HCT116 (cell line): ENCODE results near the gene DEXI. TPM values are rescaled to one million over a fixed set of nuclear protein-coding genes. Genes with fewer than 3 reads are reported as not detected.

Experiments
- ATAC-seq: fragments of 200-7000 bp; cut with Tn5 transposase; 2 replicates; pipeline ENCODE4 v1.9.1; 2020; ENCODE audit warnings: mild to moderate bottlenecking, moderate library complexity
- BruUV-seq: library from RNA; stranded (reverse); fragments of 400-500 nt; replicated peaks from 2 replicates; lab custom pipeline; 2021; lab: Mats Ljungman, UMichigan
- CTCF ChIA-PET: fragments of 300-600 bp; sonication (Branson Sonifier 250); formaldehyde crosslinking; loops from one replicate; lab custom pipeline; 2021; ENCODE audit warnings: antibody characterized with exemption; lab: Charles Lee
- POLR2A ChIA-PET: fragments of 300-600, 350-600 bp; sonication (Branson Sonifier 250); formaldehyde crosslinking; loops from one replicate; lab custom pipeline; 2021; ENCODE audit warnings: antibody characterized with exemption; lab: Charles Lee
- RAD21 ChIA-PET, 2 experiments: fragments of 300-600 bp; sonication (Branson Sonifier 250); formaldehyde crosslinking; loops; one replicate each; lab custom pipeline; 2023; ENCODE audit warnings: low total read pairs in 2 of 2; ENCODE audit not compliant: uncharacterized antibody in 2 of 2, unreplicated experiment in 2 of 2, low non-redundant PET in 1 of 2; lab: Charles Lee
- DNase-seq: peaks from one replicate; pipeline ENCODE4 v3.0.0-alpha.2; 2010; ENCODE audit warnings: low read depth, low spot score
- H2AFZ ChIP-seq: fragments of 200-600 bp; shearing (Covaris generic), sonication (generic); 2 replicates; pipeline ENCODE4 v1.6.1; 2017; ENCODE audit warnings: low read depth, mixed run types, mixed read lengths, antibody characterized with exemption, low read length; ENCODE audit not compliant: poor library complexity, severe bottlenecking
- H3K27ac ChIP-seq: 2 replicates; pipeline ENCODE4 v1.5.1; 2012; ENCODE audit warnings: low read depth, low read length
- H3K27me3 ChIP-seq: fragments of 200-600 bp; sonication (generic); 2 replicates; pipeline ENCODE4 v1.6.1; 2016; ENCODE audit warnings: mixed run types, low read length, mixed read lengths; ENCODE audit not compliant: insufficient read depth
- H3K36me3 ChIP-seq, 2 experiments: fragments of 200-500 bp in 1 of 2; fragments of 200-600 bp in 1 of 2; sonication (Bioruptor generic) in 1 of 2; sonication (generic) in 1 of 2; 2 replicates each; pipeline versions ENCODE4 v1.5.1 to v1.6.1; 2014 to 2016; ENCODE audit warnings: low read length in 2 of 2, inconsistent platforms in 1 of 2, mixed read lengths in 1 of 2, mixed run types in 1 of 2; ENCODE audit not compliant: insufficient read depth in 2 of 2, control insufficient read depth in 1 of 2
- H3K4me1 ChIP-seq, 2 experiments: fragments of 200-600 bp in 1 of 2; sonication (generic) in 1 of 2; 2 replicates each; pipeline versions ENCODE4 v1.5.1 to v1.6.1; 2012 to 2017; ENCODE audit warnings: low read length in 2 of 2, inconsistent platforms in 1 of 2, mild to moderate bottlenecking in 1 of 2, mixed read lengths in 1 of 2, mixed run types in 1 of 2, moderate library complexity in 1 of 2; ENCODE audit not compliant: insufficient read depth in 2 of 2, control insufficient read depth in 1 of 2
- H3K4me2 ChIP-seq: fragments of 200-600 bp; sonication (generic); 2 replicates; pipeline ENCODE4 v1.6.1; 2017; ENCODE audit warnings: mixed run types, low read length, mixed read lengths
- H3K4me3 ChIP-seq, 2 experiments: fragments of 200-600 bp in 1 of 2; sonication (generic) in 1 of 2; replicated peaks in 1 of 2; 2 replicates each; pipeline ENCODE4 v1.5.1; 2011 to 2016; ENCODE audit warnings: low read length in 2 of 2, control low read depth in 1 of 2, low read depth in 1 of 2, mild to moderate bottlenecking in 1 of 2, mixed read lengths in 1 of 2, mixed run types in 1 of 2
- H3K79me2 ChIP-seq: fragments of 200-600 bp; sonication (generic); 2 replicates; pipeline ENCODE4 v1.6.1; 2017; ENCODE audit warnings: mild to moderate bottlenecking, mixed run types, low read length, moderate library complexity, mixed read lengths; ENCODE audit not compliant: insufficient read depth
- H3K9ac ChIP-seq: fragments of 200-600 bp; sonication (generic); 2 replicates; pipeline ENCODE4 v1.6.1; 2016; ENCODE audit warnings: low read length, mixed read lengths
- H3K9me2 ChIP-seq: fragments of 200-600 bp; sonication (generic), shearing (Covaris generic); 2 replicates; pipeline ENCODE4 v1.6.1; 2017; ENCODE audit warnings: mixed run types, mild to moderate bottlenecking, moderate library complexity; ENCODE audit not compliant: insufficient read depth
- H3K9me3 ChIP-seq, 2 experiments: fragments of 200-500 bp in 1 of 2; fragments of 200-600 bp in 1 of 2; sonication (Bioruptor generic) in 1 of 2; sonication (generic) in 1 of 2; 2 replicates each; pipeline ENCODE4 v1.6.1; 2014 to 2017; ENCODE audit warnings: low read length in 2 of 2, mixed read lengths in 2 of 2, inconsistent platforms in 1 of 2, low read depth in 1 of 2, mild to moderate bottlenecking in 1 of 2, mixed run types in 1 of 2, moderate library complexity in 1 of 2; ENCODE audit not compliant: control insufficient read depth in 1 of 2, insufficient read depth in 1 of 2
- H4K20me1 ChIP-seq: fragments of 200-600 bp; sonication (generic), shearing (Covaris generic); 2 replicates; pipeline ENCODE4 v1.6.1; 2017; ENCODE audit warnings: mixed run types, mild to moderate bottlenecking, moderate library complexity; ENCODE audit not compliant: insufficient read depth
- CBX3 ChIP-seq: IDR thresholded peaks from 2 replicates; pipeline ENCODE4 v1.6.1; 2012; ENCODE audit warnings: low read depth
- CEBPB ChIP-seq: IDR thresholded peaks from 2 replicates; pipeline ENCODE4 v1.6.1; 2012; ENCODE audit warnings: low read depth
- EGR1 ChIP-seq: IDR thresholded peaks from 2 replicates; pipeline ENCODE4 v1.6.1; 2012; ENCODE audit warnings: low read depth
- ELF1 ChIP-seq: IDR thresholded peaks from 2 replicates; pipeline ENCODE4 v1.6.1; 2012; ENCODE audit warnings: low read depth, borderline replicate concordance
- EZH2 ChIP-seq: fragments of 200-600 bp; sonication (generic); IDR thresholded peaks from 2 replicates; pipeline ENCODE4 v1.6.1; 2017; ENCODE audit warnings: antibody characterized with exemption, mixed run types
- EZH2phosphoT487 ChIP-seq: fragments of 200-600 bp; IDR thresholded peaks from 2 replicates; pipeline ENCODE4 v1.6.1; 2018; ENCODE audit warnings: antibody characterized with exemption, borderline replicate concordance
- POLR2A ChIP-seq: IDR thresholded peaks from 2 replicates; pipeline ENCODE4 v1.7.0; 2011; ENCODE audit warnings: borderline replicate concordance; ENCODE audit not compliant: insufficient read depth, insufficient read length; ENCODE audit errors: extremely low read depth
- POLR2AphosphoS5 ChIP-seq: IDR thresholded peaks from 2 replicates; pipeline ENCODE4 v1.6.1; 2011; ENCODE audit warnings: mild to moderate bottlenecking, low read depth, low read length, moderate library complexity
- SP1 ChIP-seq: IDR thresholded peaks from 2 replicates; pipeline ENCODE4 v1.6.1; 2012; ENCODE audit warnings: low read depth
- SRF ChIP-seq: IDR thresholded peaks from 2 replicates; pipeline ENCODE4 v1.6.1; 2012; ENCODE audit warnings: low read depth
- TCF7L2 ChIP-seq: IDR thresholded peaks from 2 replicates; pipeline ENCODE4 v1.7.0; 2011; ENCODE audit warnings: borderline replicate concordance, inconsistent platforms; ENCODE audit not compliant: insufficient read depth, insufficient read length; ENCODE audit errors: extremely low read depth
- ZNF274 ChIP-seq: fragments of 200-500 bp; sonication (Bioruptor generic); IDR thresholded peaks from 2 replicates; pipeline ENCODE4 v1.6.1; 2014; ENCODE audit warnings: mild to moderate bottlenecking, low read depth, low read length, inconsistent platforms
- intact Hi-C: fragments of 100-400 bp; cut with micrococcal nuclease; formaldehyde crosslinking; loops from 2 replicates; pipeline ENCODE4 v1.10.0; 2022
- total RNA-seq: library from RNA; stranded (reverse); gene quantifications from one replicate; pipeline ENCODE4 v1.2.1, GENCODE V29; 2021; ENCODE audit not compliant: unreplicated experiment
- TF ChIP-seq, protein P1 (sequence below), 3 experiments: fragments of 200-600 bp in 1 of 3; sonication (generic) in 1 of 3; IDR thresholded peaks in 2 of 3; conservative IDR thresholded peaks in 1 of 3; 2 replicates each; pipeline ENCODE4 v1.5.1; 2012 to 2017; ENCODE audit warnings: low read depth in 2 of 3, low read length in 2 of 3, antibody characterized with exemption in 1 of 3, borderline replicate concordance in 1 of 3, control low read depth in 1 of 3, mild to moderate bottlenecking in 1 of 3, mixed read lengths in 1 of 3, mixed run types in 1 of 3, moderate library complexity in 1 of 3; ENCODE audit not compliant: insufficient read depth in 1 of 3
- TF ChIP-seq, protein P2 (sequence below): IDR thresholded peaks from 2 replicates; pipeline ENCODE4 v1.6.1; 2012
- TF ChIP-seq, protein P3 (sequence below): IDR thresholded peaks from 2 replicates; pipeline ENCODE4 v1.6.1; 2012; ENCODE audit warnings: low read depth

Gene DEXI
- total RNA-seq, 1 experiment from 2014 or later, result 37.8 TPM

DNA sequence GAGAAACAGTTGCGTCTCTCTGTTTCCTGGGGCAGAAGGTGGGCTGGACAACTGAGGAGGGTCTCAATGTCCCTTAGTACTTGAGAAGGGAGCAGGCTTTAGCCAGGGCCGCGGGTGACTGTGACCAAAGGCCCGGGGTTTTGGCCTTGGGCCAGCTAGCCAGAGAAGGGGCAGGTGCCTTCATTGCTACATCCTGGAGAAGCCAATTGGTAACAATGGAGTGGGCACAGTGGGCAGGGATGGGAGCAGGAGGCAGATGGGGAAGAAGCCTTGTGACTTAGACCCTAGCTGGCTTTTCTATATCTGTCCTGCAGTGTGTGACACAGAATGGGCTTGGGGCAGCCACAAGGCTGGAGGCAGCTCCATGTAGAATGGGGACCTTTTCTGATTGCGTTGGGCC lies 48.1 kb upstream of the DEXI start:
- no peak for ATAC-seq
- no peaks in the 10 kb centered on the region for H3K9me2 ChIP-seq
- no peaks in the 10 kb centered on the region for H3K9me3 ChIP-seq
- peak overlapping the region; percentile 94 for H3K27ac ChIP-seq
- no peaks in the 10 kb centered on the region for H3K36me3 ChIP-seq
- H3K4me1 ChIP-seq, result peaks cover 50 to 58% of the 10 kb centered on the region in 2 experiments
- H2AFZ ChIP-seq, result no peak overlapping the region
- no peak for TF ChIP-seq TCF7L2
- TF ChIP-seq POLR2A, result no peak
- TF ChIP-seq SP1, result no peak
- TF ChIP-seq CBX3, result no peak
- no peak for TF ChIP-seq EZH2phosphoT487
- no peak for TF ChIP-seq EGR1
- no peak for TF ChIP-seq SRF
- TF ChIP-seq POLR2AphosphoS5, result no peak
- TF ChIP-seq, protein P1, sequence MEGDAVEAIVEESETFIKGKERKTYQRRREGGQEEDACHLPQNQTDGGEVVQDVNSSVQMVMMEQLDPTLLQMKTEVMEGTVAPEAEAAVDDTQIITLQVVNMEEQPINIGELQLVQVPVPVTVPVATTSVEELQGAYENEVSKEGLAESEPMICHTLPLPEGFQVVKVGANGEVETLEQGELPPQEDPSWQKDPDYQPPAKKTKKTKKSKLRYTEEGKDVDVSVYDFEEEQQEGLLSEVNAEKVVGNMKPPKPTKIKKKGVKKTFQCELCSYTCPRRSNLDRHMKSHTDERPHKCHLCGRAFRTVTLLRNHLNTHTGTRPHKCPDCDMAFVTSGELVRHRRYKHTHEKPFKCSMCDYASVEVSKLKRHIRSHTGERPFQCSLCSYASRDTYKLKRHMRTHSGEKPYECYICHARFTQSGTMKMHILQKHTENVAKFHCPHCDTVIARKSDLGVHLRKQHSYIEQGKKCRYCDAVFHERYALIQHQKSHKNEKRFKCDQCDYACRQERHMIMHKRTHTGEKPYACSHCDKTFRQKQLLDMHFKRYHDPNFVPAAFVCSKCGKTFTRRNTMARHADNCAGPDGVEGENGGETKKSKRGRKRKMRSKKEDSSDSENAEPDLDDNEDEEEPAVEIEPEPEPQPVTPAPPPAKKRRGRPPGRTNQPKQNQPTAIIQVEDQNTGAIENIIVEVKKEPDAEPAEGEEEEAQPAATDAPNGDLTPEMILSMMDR (IDR thresholded peaks at IDR 0.05 in 2 of 3, conservative IDR thresholded peaks at IDR 0.05 in 1 of 3; ENCODE audit: borderline replicate concordance in 1 of 3, insufficient read depth in 1 of 3, low read depth in 2 of 3, low read length in 2 of 3), result no peak
- TF ChIP-seq, protein P2, sequence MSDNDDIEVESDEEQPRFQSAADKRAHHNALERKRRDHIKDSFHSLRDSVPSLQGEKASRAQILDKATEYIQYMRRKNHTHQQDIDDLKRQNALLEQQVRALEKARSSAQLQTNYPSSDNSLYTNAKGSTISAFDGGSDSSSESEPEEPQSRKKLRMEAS, result no peak
- no peak for TF ChIP-seq EZH2
- TF ChIP-seq ZNF274, result no peak
- TF ChIP-seq, protein P3, sequence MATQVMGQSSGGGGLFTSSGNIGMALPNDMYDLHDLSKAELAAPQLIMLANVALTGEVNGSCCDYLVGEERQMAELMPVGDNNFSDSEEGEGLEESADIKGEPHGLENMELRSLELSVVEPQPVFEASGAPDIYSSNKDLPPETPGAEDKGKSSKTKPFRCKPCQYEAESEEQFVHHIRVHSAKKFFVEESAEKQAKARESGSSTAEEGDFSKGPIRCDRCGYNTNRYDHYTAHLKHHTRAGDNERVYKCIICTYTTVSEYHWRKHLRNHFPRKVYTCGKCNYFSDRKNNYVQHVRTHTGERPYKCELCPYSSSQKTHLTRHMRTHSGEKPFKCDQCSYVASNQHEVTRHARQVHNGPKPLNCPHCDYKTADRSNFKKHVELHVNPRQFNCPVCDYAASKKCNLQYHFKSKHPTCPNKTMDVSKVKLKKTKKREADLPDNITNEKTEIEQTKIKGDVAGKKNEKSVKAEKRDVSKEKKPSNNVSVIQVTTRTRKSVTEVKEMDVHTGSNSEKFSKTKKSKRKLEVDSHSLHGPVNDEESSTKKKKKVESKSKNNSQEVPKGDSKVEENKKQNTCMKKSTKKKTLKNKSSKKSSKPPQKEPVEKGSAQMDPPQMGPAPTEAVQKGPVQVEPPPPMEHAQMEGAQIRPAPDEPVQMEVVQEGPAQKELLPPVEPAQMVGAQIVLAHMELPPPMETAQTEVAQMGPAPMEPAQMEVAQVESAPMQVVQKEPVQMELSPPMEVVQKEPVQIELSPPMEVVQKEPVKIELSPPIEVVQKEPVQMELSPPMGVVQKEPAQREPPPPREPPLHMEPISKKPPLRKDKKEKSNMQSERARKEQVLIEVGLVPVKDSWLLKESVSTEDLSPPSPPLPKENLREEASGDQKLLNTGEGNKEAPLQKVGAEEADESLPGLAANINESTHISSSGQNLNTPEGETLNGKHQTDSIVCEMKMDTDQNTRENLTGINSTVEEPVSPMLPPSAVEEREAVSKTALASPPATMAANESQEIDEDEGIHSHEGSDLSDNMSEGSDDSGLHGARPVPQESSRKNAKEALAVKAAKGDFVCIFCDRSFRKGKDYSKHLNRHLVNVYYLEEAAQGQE, result no peak
- TF ChIP-seq CEBPB, result no peak
- no peak for TF ChIP-seq ELF1
- ChIA-PET RAD21 (no interaction called here), CTCF (interaction anchor here (1.2 to 1.4 kb wide), 3 partner anchors 19 to 267 kb away, joined by 3 to 4 read pairs (median 3); partner anchors contain the start of gene SOCS1), POLR2A (interaction anchor here (4.9 kb wide), 1 partner anchor 265 kb away, joined by 19 read pairs; the partner anchor contains the start of gene SOCS1)
- H3K27me3 ChIP-seq, result no peaks in the 10 kb centered on the region
- H3K4me2 ChIP-seq, result peak overlapping the region; percentile 84
- no peaks in the 10 kb centered on the region for H3K79me2 ChIP-seq
- no TSS peak for BruUV-seq
- intact Hi-C loops, result loop anchor here (5.0 kb wide), 1 partner anchor 102 kb away; no protein-coding TSS in a partner anchor
- no peak for DNase-seq
- H3K4me3 ChIP-seq, result no peak overlapping the region
- H4K20me1 ChIP-seq, result no peaks in the 10 kb centered on the region
- H3K9ac ChIP-seq, result no peak overlapping the region
